ENCODE measurements around the gene NT5C3B. TPM values are rescaled to one million over a fixed set of nuclear protein-coding genes. Genes with fewer than 3 reads are reported as not detected.
A peak's percentile ranks its signal among the peaks of the same experiment; 100 is the strongest.

NT5C3B gene
- total and polyA plus RNA-seq, 2 donors (not counting 3 experiments of a cell fraction or from before 2014, with no cell fraction given): 67.3 to 92.5 TPM

GRCh38 chr17:41813699-41814124, 22.3 kb downstream of the NT5C3B start:
- H3K4me2 ChIP-seq (ENCODE audit: insufficient read depth, low read length): peak overlapping the region; percentile 80
- peaks cover 0 to 7% of the 10 kb centered on the region in 2 experiments for H3K36me3 ChIP-seq (ENCODE audit: control insufficient read depth in 2 of 2, extremely low read depth in 1 of 2, insufficient read depth in 2 of 2, low read length in 2 of 2)
- H3K9me3 ChIP-seq (replicated peaks; ENCODE audit: control insufficient read depth, insufficient read depth, low read length): no peaks in the 10 kb centered on the region
- no peak for DNase-seq (ENCODE audit: low read depth, low spot score)
- H3K4me1 ChIP-seq (ENCODE audit: control insufficient read depth, extremely low read depth, insufficient read depth, low read length): peaks cover 26% of the 10 kb centered on the region
- no peak overlapping the region for H3K27ac ChIP-seq (ENCODE audit: insufficient read depth, low read depth, low read length)
- TF ChIP-seq POLR2AphosphoS5 (IDR thresholded peaks at IDR 0.05; ENCODE audit: insufficient read depth, low read depth, low read length) (no peak), MYC (IDR thresholded peaks at IDR 0.05; ENCODE audit: low read depth, low read length) (no peak), GATA2 (IDR thresholded peaks at IDR 0.05; ENCODE audit: insufficient read depth, insufficient read length, low read depth, low read length) (no peak), JUN (IDR thresholded peaks at IDR 0.05; ENCODE audit: borderline replicate concordance, insufficient read depth, insufficient read length, low read depth) (no peak), EZH2 (IDR thresholded peaks at IDR 0.05; ENCODE audit: borderline replicate concordance, low read depth, low read length, severe bottlenecking) (no peak), MAX (IDR thresholded peaks at IDR 0.05; ENCODE audit: insufficient read depth, insufficient read length) (no peak), CTCF (IDR thresholded peaks at IDR 0.05; ENCODE audit: extremely low read depth in 1 of 2, insufficient read depth in 1 of 2, low read depth in 1 of 2, low read length in 2 of 2) (no peak), FOS (IDR thresholded peaks at IDR 0.05; ENCODE audit: borderline replicate concordance, insufficient read depth, low read length) (no peak), POLR2A (IDR thresholded peaks at IDR 0.05; ENCODE audit: low read depth, low read length) (no peak)
- dilution Hi-C loops (cut with MboI; ENCODE audit: extremely low pct_ligation_motif_present, low sequenced_read_pairs) (no loop called here), intact Hi-C loops (cut with micrococcal nuclease) (loop anchor here (5.0 kb wide), 1 partner anchor 144 kb away; no protein-coding TSS in a partner anchor)
- BruUV-seq (replicated peaks): no TSS peak
- no peak for FAIRE-seq
- no peak overlapping the region for H2AFZ ChIP-seq (ENCODE audit: low read depth, low read length)
- ChIA-PET POLR2A (interaction anchor here (0.6 kb wide), 1 partner anchor 12 kb away, joined by 4 read pairs; no protein-coding TSS in a partner anchor), CTCF (interaction anchor here (1.0 kb wide), 2 partner anchors 12 to 51 kb away, joined by 3 to 4 read pairs; partner anchors contain the start of gene KLHL11)
- no peaks in the 10 kb centered on the region for H3K27me3 ChIP-seq (ENCODE audit: control insufficient read depth in 2 of 2, insufficient read depth in 2 of 2, low read length in 2 of 2)
- H3K79me2 ChIP-seq (ENCODE audit: control insufficient read depth, insufficient read depth, low read length): peaks cover 31% of the 10 kb centered on the region
- H3K9me1 ChIP-seq (replicated peaks; ENCODE audit: control insufficient read depth, extremely low read depth, insufficient read depth, low read length): no peaks in the 10 kb centered on the region
- no peaks in the 10 kb centered on the region for H4K20me1 ChIP-seq (replicated peaks; ENCODE audit: control insufficient read depth, extremely low read depth, insufficient read depth, low read length)
- H3K4me3 ChIP-seq (replicated peaks in 1 of 3; ENCODE audit: insufficient read depth in 1 of 3, low read depth in 1 of 3, low read length in 3 of 3): peak overlapping the region; percentile 51 to 81 (median 78)
- peak overlapping the region; percentile 5 for H3K9ac ChIP-seq (replicated peaks; ENCODE audit: extremely low read depth, insufficient read depth, low read length)

All from endothelial cell of umbilical vein (primary cell).